SK-N-MC (cell line): ENCODE measurements around the gene PARD3B.

Experiments used
- DNase-seq: peaks from one replicate; pipeline ENCODE4 v3.0.0-alpha.2; 2011; ENCODE audit warnings: low read depth, low spot score
- H3K27ac ChIP-seq: fragments of 200-600 bp; sonication (generic); 2 replicates; pipeline ENCODE4 v1.5.1; 2016; ENCODE audit warnings: mixed run types
- H3K36me3 ChIP-seq: fragments of 200-600 bp; sonication (generic); 2 replicates; pipeline ENCODE4 v1.6.1; 2017; ENCODE audit warnings: antibody characterized with exemption, low read length, mixed read lengths; ENCODE audit not compliant: insufficient read depth
- H3K4me3 ChIP-seq: fragments of 200-600 bp; sonication (generic); 2 replicates; pipeline ENCODE4 v1.5.1; 2016
- H3K9ac ChIP-seq: fragments of 200-600 bp; sonication (generic); 2 replicates; pipeline ENCODE4 v1.8.0; 2017; ENCODE audit warnings: mixed run types, mixed read lengths; ENCODE audit not compliant: insufficient read length
- H3K9me3 ChIP-seq: fragments of 200-600 bp; sonication (generic); 2 replicates; pipeline ENCODE4 v1.6.1; 2017; ENCODE audit warnings: low read depth, mild to moderate bottlenecking, antibody characterized with exemption, low read length, moderate library complexity, mixed read lengths
- EZH2 ChIP-seq: fragments of 200-600 bp; sonication (generic); IDR thresholded peaks from one replicate; pipeline ENCODE4 v1.6.1; 2017; ENCODE audit warnings: antibody characterized with exemption
- FOXP2 ChIP-seq: optimal IDR thresholded peaks from 2 replicates; pipeline ENCODE3; 2011; ENCODE audit warnings: mild to moderate bottlenecking, moderate library complexity; ENCODE audit not compliant: insufficient read depth; ENCODE audit errors: extremely low read length, control extremely low read depth
- POLR2AphosphoS5 ChIP-seq: IDR thresholded peaks from 2 replicates; pipeline ENCODE4 v1.6.1; 2012; ENCODE audit warnings: mild to moderate bottlenecking, low read depth, low read length, borderline replicate concordance

Gene PARD3B

GRCh38 chr2:204748286-204748685, 203.0 kb downstream of the PARD3B start:
- no peak for DNase-seq
- Histone ChIP-seq H3K9ac (no peak overlapping the region), H3K4me3 (no peak overlapping the region), H3K27ac (no peak overlapping the region), H3K36me3 (no peaks in the 10 kb centered on the region), H3K9me3 (no peaks in the 10 kb centered on the region)
- TF ChIP-seq EZH2, result no peak
- TF ChIP-seq FOXP2, result no peak
- TF ChIP-seq POLR2AphosphoS5, result no peak

GRCh38 chr2:204749319-204749718, 204.0 kb downstream of the PARD3B start:
- H3K36me3 ChIP-seq, result no peaks in the 10 kb centered on the region
- H3K9me3 ChIP-seq, result no peaks in the 10 kb centered on the region
- H3K27ac ChIP-seq, result no peak overlapping the region
- no peak overlapping the region for H3K9ac ChIP-seq
- TF ChIP-seq EZH2, result no peak
- TF ChIP-seq POLR2AphosphoS5, result no peak
- TF ChIP-seq FOXP2, result no peak
- no peak overlapping the region for H3K4me3 ChIP-seq
- DNase-seq, result no peak

DNA sequence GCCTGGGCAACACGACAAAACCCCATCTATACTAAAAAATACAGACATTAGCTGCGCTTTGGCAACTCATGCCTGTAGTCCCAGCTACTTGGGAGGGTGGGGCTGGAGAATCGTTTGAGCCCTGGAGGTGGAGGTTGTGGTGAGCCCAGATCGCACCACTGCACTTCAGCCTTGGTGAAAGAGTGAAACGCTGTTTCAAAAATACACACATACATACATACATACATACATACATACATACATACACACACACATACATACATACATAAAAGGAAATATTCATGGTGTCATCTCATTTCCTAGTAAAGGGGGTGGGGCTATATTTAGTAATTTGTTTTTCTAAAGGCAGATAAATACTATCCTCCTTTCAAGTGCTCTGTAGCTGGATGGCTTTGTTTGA, 205.1 kb downstream of the PARD3B start:
- DNase-seq, result no peak
- Histone ChIP-seq H3K4me3 (no peak overlapping the region), H3K36me3 (no peaks in the 10 kb centered on the region), H3K9me3 (no peaks in the 10 kb centered on the region), H3K27ac (no peak overlapping the region), H3K9ac (no peak overlapping the region)
- TF ChIP-seq EZH2 (no peak), POLR2AphosphoS5 (no peak), FOXP2 (no peak)

GRCh38 chr2:204751472-204751871, 206.2 kb downstream of the PARD3B start:
- Histone ChIP-seq H3K27ac (no peak overlapping the region), H3K9ac (no peak overlapping the region), H3K9me3 (no peaks in the 10 kb centered on the region), H3K36me3 (no peaks in the 10 kb centered on the region), H3K4me3 (no peak overlapping the region)
- DNase-seq, result no peak
- no peak for TF ChIP-seq EZH2
- no peak for TF ChIP-seq FOXP2
- TF ChIP-seq POLR2AphosphoS5, result no peak

DNA sequence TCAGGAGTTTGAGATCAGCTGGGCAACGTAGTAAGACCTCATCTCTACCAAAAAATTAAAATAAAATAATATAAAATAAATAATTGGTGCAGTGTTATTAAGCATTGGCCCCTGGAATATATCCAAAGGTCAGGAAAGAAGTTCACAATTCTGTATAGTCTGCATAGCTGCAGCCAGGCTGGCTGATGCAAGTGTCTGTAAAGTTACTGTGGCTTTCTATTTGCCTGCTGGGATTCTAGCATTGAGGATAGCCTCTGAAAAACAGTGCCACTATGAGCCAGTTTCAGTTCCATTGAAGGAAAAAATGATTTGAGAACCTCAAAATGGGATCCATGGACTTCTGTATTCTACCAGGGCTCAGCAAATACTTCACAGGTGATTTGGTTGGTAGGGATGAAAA, 208.6 kb downstream of the PARD3B start:
- TF ChIP-seq FOXP2 (no peak), EZH2 (no peak), POLR2AphosphoS5 (no peak)
- H3K9ac ChIP-seq, result no peak overlapping the region

DNA sequence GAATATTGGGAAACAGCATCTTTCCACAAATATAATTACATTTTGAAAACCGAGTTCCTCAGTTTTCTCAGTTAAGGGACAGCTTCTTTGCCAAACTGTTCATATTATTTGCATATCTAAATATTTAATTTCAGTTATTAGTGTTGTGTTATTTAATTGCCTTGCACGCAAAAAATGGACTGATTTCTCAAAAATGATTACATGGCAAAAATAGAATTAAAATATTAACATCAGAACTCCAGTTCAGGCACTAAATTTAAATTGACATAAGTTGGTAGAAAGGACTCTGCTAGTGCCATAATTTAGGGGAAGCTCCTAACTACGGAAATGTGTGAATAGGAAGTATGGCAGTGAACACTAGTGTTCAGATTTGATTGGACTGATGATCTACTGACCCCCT, 209.6 kb downstream of the PARD3B start:
- no peak for DNase-seq
- Histone ChIP-seq H3K9ac (no peak overlapping the region), H3K4me3 (no peak overlapping the region), H3K27ac (no peak overlapping the region), H3K36me3 (no peaks in the 10 kb centered on the region), H3K9me3 (no peaks in the 10 kb centered on the region)
- no peak for TF ChIP-seq EZH2

More for the DNA sequence above, 208.6 kb downstream of the PARD3B start:
- Histone ChIP-seq H3K9me3 (no peaks in the 10 kb centered on the region), H3K36me3 (no peaks in the 10 kb centered on the region), H3K27ac (peak overlapping the region; percentile 55; the same call in 1 of the 2 replicates), H3K4me3 (no peak overlapping the region; the same call in 1 of the 2 replicates)
- DNase-seq, result no peak

DNA sequence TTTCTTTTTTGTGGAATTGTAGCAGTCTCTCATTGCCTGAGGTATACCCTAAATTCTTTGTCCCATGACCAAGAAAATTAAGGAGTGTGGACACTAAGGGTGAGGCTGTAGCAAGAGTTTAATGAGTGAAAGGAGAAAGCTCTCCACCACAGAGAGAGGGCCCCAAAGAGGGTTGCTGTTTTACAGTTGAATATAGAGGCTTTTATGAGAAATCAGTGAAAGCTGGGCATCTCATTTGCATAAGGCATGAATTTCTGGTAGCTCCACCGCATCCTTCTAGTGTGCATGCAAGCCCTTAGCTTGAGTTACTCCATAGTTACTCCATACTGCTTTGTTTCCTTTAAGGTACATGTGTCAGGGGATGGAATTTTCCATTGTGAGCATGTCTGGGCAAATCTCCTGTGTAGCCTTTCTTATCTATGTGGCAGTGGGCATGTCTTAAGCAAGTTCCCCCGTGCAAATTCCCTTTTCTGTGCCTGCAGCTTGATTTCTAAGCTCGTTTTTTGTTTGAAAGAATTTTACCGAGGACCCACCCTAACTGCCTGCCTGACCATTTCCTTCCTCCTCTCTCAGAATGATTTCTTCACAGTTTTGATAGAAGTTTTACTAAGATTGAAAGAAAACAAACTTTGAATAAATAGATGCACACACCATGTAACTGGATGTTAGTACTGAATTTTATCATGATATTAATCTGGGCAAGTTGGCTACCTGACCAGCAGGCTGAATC, 218.9 kb downstream of the PARD3B start:
- no peak overlapping the region for H3K9ac ChIP-seq
- H3K27ac ChIP-seq, result no peak overlapping the region
- H3K4me3 ChIP-seq, result no peak overlapping the region
- H3K36me3 ChIP-seq, result no peaks in the 10 kb centered on the region
- no peak for DNase-seq
- H3K9me3 ChIP-seq, result 0 out of 2 replicates have a peak, but pooled peaks cover 3% of the 10 kb centered on the region
- TF ChIP-seq FOXP2 (no peak), EZH2 (no peak), POLR2AphosphoS5 (no peak)

- TF ChIP-seq EZH2 (no peak), POLR2AphosphoS5 (no peak), FOXP2 (no peak)
- Histone ChIP-seq H3K4me3 (no peak overlapping the region), H3K9me3 (no peaks in the 10 kb centered on the region), H3K27ac (no peak overlapping the region), H3K9ac (no peak overlapping the region), H3K36me3 (no peaks in the 10 kb centered on the region)
- no peak for DNase-seq
Measured at GRCh38 chr2:204770735-204771134, 225.5 kb downstream of the PARD3B start.

- DNase-seq, result no peak
- H3K27ac ChIP-seq, result no peak overlapping the region
- H3K4me3 ChIP-seq, result no peak overlapping the region
- H3K9me3 ChIP-seq, result no peaks in the 10 kb centered on the region
- H3K9ac ChIP-seq, result no peak overlapping the region
- no peaks in the 10 kb centered on the region for H3K36me3 ChIP-seq
- TF ChIP-seq EZH2 (no peak), POLR2AphosphoS5 (no peak), FOXP2 (no peak)
Measured at GRCh38 chr2:204771721-204772120, 226.4 kb downstream of the PARD3B start.
